Measurements from ENCODE around the gene LDLRAD3. TPM values are rescaled to one million over a fixed set of nuclear protein-coding genes. Genes with fewer than 3 reads are reported as not detected.

Gene LDLRAD3
- total RNA-seq, 1 experiment from 2014 or later, result 19.0 TPM

GRCh38 chr11:36156817-36157519 is 213.1 kb downstream of the LDLRAD3 start:
- no peak for ATAC-seq
- no peak overlapping the region for H3K4me3 ChIP-seq (replicated peaks in 1 of 2; ENCODE audit: low read depth in 1 of 2, low read length in 2 of 2)
- no peaks in the 10 kb centered on the region for H3K9me3 ChIP-seq (ENCODE audit: control insufficient read depth in 1 of 2, insufficient read depth in 1 of 2, low read depth in 1 of 2, low read length in 2 of 2)
- POLR2A ChIA-PET, result no interaction called here
- CTCF ChIA-PET, result interaction anchor here (1.2 to 2.6 kb wide), 3 partner anchors 101 to 335 kb away, joined by 3 to 11 read pairs (median 8); no protein-coding TSS in a partner anchor
- no peak for TF ChIP-seq CTCF (IDR thresholded peaks at IDR 0.05 in 2 of 3, conservative IDR thresholded peaks at IDR 0.05 in 1 of 3; ENCODE audit: borderline replicate concordance in 1 of 3, insufficient read depth in 1 of 3, low read depth in 2 of 3, low read length in 2 of 3)
- no peak for TF ChIP-seq ELF1 (IDR thresholded peaks at IDR 0.05; ENCODE audit: borderline replicate concordance, low read depth)
- TF ChIP-seq POLR2AphosphoS5 (IDR thresholded peaks at IDR 0.05; ENCODE audit: low read depth, low read length), result no peak
- no peak for DNase-seq (ENCODE audit: low read depth, low spot score)
- intact Hi-C loops (cut with micrococcal nuclease), result loop anchor here (1.0 kb wide), 1 partner anchor 29 kb away; no protein-coding TSS in a partner anchor
- H3K4me1 ChIP-seq (ENCODE audit: control insufficient read depth in 1 of 2, insufficient read depth in 2 of 2, low read length in 2 of 2), result no peaks in the 10 kb centered on the region
- RAD21 ChIA-PET (ENCODE audit: low non-redundant PET in 1 of 2, low total read pairs in 2 of 2, uncharacterized antibody in 2 of 2, unreplicated experiment in 2 of 2), result interaction anchor here in 1 of 2 experiments (1.3 kb wide), 1 partner anchor 102 kb away, joined by 6 read pairs; no protein-coding TSS in a partner anchor
- H2AFZ ChIP-seq (ENCODE audit: low read depth, low read length, poor library complexity, severe bottlenecking), result no peak overlapping the region
- BruUV-seq (replicated peaks), result no TSS peak
- H3K79me2 ChIP-seq (ENCODE audit: insufficient read depth, low read length), result no peaks in the 10 kb centered on the region
- no peak overlapping the region for H3K4me2 ChIP-seq (ENCODE audit: low read length)
- H3K9me2 ChIP-seq (ENCODE audit: insufficient read depth), result no peaks in the 10 kb centered on the region
- no peak overlapping the region for H3K27ac ChIP-seq (ENCODE audit: low read depth, low read length)
- H4K20me1 ChIP-seq (ENCODE audit: insufficient read depth), result no peaks in the 10 kb centered on the region
- H3K36me3 ChIP-seq (ENCODE audit: control insufficient read depth in 1 of 2, insufficient read depth in 2 of 2, low read length in 2 of 2), result no peaks in the 10 kb centered on the region
- no peaks in the 10 kb centered on the region for H3K27me3 ChIP-seq (ENCODE audit: insufficient read depth, low read length)
- no peak overlapping the region for H3K9ac ChIP-seq (ENCODE audit: low read length)

GRCh38 chr11:36160091-36160490 is 216.2 kb downstream of the LDLRAD3 start:
- BruUV-seq (replicated peaks), result no TSS peak
- H3K4me2 ChIP-seq (ENCODE audit: low read length), result no peak overlapping the region
- no peaks in the 10 kb centered on the region for H3K79me2 ChIP-seq (ENCODE audit: insufficient read depth, low read length)
- ChIA-PET CTCF (no interaction called here), RAD21 (ENCODE audit: low non-redundant PET in 1 of 2, low total read pairs in 2 of 2, uncharacterized antibody in 2 of 2, unreplicated experiment in 2 of 2) (no interaction called here), POLR2A (no interaction called here)
- H3K9me2 ChIP-seq (ENCODE audit: insufficient read depth), result no peaks in the 10 kb centered on the region
- H3K9ac ChIP-seq (ENCODE audit: low read length), result no peak overlapping the region
- no peaks in the 10 kb centered on the region for H3K9me3 ChIP-seq (ENCODE audit: control insufficient read depth in 1 of 2, insufficient read depth in 1 of 2, low read depth in 1 of 2, low read length in 2 of 2)
- TF ChIP-seq MAX (IDR thresholded peaks at IDR 0.05), result no peak
- no peak for TF ChIP-seq EZH2 (IDR thresholded peaks at IDR 0.05)
- TF ChIP-seq TCF7L2 (IDR thresholded peaks at IDR 0.05; ENCODE audit: borderline replicate concordance, extremely low read depth, insufficient read depth, insufficient read length), result no peak
- no peak for TF ChIP-seq ELF1 (IDR thresholded peaks at IDR 0.05; ENCODE audit: borderline replicate concordance, low read depth)
- TF ChIP-seq SRF (IDR thresholded peaks at IDR 0.05; ENCODE audit: low read depth), result no peak
- no peak for TF ChIP-seq EGR1 (IDR thresholded peaks at IDR 0.05; ENCODE audit: low read depth)
- TF ChIP-seq CEBPB (IDR thresholded peaks at IDR 0.05; ENCODE audit: low read depth), result no peak
- no peak overlapping the region for H3K27ac ChIP-seq (ENCODE audit: low read depth, low read length)
- intact Hi-C loops (cut with micrococcal nuclease), result no loop called here
- H3K27me3 ChIP-seq (ENCODE audit: insufficient read depth, low read length), result no peaks in the 10 kb centered on the region
- no peaks in the 10 kb centered on the region for H3K4me1 ChIP-seq (ENCODE audit: control insufficient read depth in 1 of 2, insufficient read depth in 2 of 2, low read length in 2 of 2)
- DNase-seq (ENCODE audit: low read depth, low spot score) (no peak), ATAC-seq (no peak)
- no peak overlapping the region for H2AFZ ChIP-seq (ENCODE audit: low read depth, low read length, poor library complexity, severe bottlenecking)
- no peaks in the 10 kb centered on the region for H4K20me1 ChIP-seq (ENCODE audit: insufficient read depth)
- no peak overlapping the region for H3K4me3 ChIP-seq (replicated peaks in 1 of 2; ENCODE audit: low read depth in 1 of 2, low read length in 2 of 2)
- H3K36me3 ChIP-seq (ENCODE audit: control insufficient read depth in 1 of 2, insufficient read depth in 2 of 2, low read length in 2 of 2), result no peaks in the 10 kb centered on the region
